BJ (cell line): Measurements from ENCODE around the gene RSAD2. TPM values are rescaled to one million over a fixed set of nuclear protein-coding genes. Genes with fewer than 3 reads are reported as not detected.

Experiments used
- CTCF ChIA-PET: fragments of 350-600 bp; formaldehyde crosslinking; extraction: SDS; loops from one replicate; lab custom pipeline; 2021; ENCODE audit warnings: antibody characterized with exemption, inconsistent platforms; lab: Yijun Ruan, JAX
- POLR2A ChIA-PET: fragments of 300-600 bp; sonication (Branson Sonifier 250); formaldehyde crosslinking; extraction: SDS; loops from one replicate; lab custom pipeline; 2021; ENCODE audit warnings: antibody characterized with exemption; lab: Charles Lee
- DNase-seq: peaks from one replicate; pipeline ENCODE4 v3.0.0-alpha.2; 2011; ENCODE audit warnings: low read depth
- H3K27me3 ChIP-seq: 2 replicates; pipeline ENCODE4 v1.6.0; 2011; ENCODE audit warnings: low read length; ENCODE audit not compliant: control insufficient read depth, insufficient read depth
- H3K36me3 ChIP-seq: 2 replicates; pipeline ENCODE4 v1.5.1; 2011; ENCODE audit warnings: low read length; ENCODE audit not compliant: control insufficient read depth, insufficient read depth
- H3K4me3 ChIP-seq: 2 replicates; pipeline ENCODE4 v1.5.1; 2011; ENCODE audit warnings: low read depth, mild to moderate bottlenecking, control low read depth, low read length
- polyA minus RNA-seq: library from RNA; depleted of rRNA, polyadenylated mRNA; stranded (reverse); fragments of >200 nt; gene quantifications from 2 replicates; pipeline ENCODE4 v1.2.3, GENCODE V29; 2011; rRNA and poly(A)+ RNA removed
- polyA plus RNA-seq: library from polyadenylated mRNA; depleted of rRNA; stranded (reverse); fragments of >200 nt; gene quantifications from 2 replicates; pipeline ENCODE4 v1.2.3, GENCODE V29; 2011; rRNA removed
- TF ChIP-seq, protein P1 (sequence below): IDR thresholded peaks from 2 replicates; pipeline ENCODE4 v1.5.1; 2011; ENCODE audit warnings: low read depth, mild to moderate bottlenecking, control low read depth, inconsistent platforms, low read length, moderate library complexity; ENCODE audit not compliant: insufficient read depth

Gene RSAD2, protein sequence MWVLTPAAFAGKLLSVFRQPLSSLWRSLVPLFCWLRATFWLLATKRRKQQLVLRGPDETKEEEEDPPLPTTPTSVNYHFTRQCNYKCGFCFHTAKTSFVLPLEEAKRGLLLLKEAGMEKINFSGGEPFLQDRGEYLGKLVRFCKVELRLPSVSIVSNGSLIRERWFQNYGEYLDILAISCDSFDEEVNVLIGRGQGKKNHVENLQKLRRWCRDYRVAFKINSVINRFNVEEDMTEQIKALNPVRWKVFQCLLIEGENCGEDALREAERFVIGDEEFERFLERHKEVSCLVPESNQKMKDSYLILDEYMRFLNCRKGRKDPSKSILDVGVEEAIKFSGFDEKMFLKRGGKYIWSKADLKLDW
- polyA plus RNA-seq (0.05 and 0.22 TPM in 2 replicates), polyA minus RNA-seq (0.14 TPM in 1 of 2 replicates, not detected in the other)

- CTCF ChIA-PET, result interaction anchor here (0.7 kb wide), 1 partner anchor 30 kb away, joined by 3 read pairs; no protein-coding TSS in a partner anchor
- POLR2A ChIA-PET, result no interaction called here
- DNase-seq, result no peak
- Histone ChIP-seq H3K36me3 (no peaks in the 10 kb centered on the region), H3K27me3 (peaks cover 1% of the 10 kb centered on the region; the same call in 1 of the 2 replicates), H3K4me3 (no peak within 1 kb of the TSS; the same call in 1 of the 2 replicates)
- TF ChIP-seq, protein P1, sequence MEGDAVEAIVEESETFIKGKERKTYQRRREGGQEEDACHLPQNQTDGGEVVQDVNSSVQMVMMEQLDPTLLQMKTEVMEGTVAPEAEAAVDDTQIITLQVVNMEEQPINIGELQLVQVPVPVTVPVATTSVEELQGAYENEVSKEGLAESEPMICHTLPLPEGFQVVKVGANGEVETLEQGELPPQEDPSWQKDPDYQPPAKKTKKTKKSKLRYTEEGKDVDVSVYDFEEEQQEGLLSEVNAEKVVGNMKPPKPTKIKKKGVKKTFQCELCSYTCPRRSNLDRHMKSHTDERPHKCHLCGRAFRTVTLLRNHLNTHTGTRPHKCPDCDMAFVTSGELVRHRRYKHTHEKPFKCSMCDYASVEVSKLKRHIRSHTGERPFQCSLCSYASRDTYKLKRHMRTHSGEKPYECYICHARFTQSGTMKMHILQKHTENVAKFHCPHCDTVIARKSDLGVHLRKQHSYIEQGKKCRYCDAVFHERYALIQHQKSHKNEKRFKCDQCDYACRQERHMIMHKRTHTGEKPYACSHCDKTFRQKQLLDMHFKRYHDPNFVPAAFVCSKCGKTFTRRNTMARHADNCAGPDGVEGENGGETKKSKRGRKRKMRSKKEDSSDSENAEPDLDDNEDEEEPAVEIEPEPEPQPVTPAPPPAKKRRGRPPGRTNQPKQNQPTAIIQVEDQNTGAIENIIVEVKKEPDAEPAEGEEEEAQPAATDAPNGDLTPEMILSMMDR, result no peak
Measured at GRCh38 chr2:6877402-6878304, at the start of gene RSAD2. Gene RSAD2, plus strand, starts transcription at chr2:6877777. Its CDS starts 24 bp downstream, at chr2:6877801.

- Histone ChIP-seq H3K27me3 (no peaks in the 10 kb centered on the region), H3K36me3 (no peaks in the 10 kb centered on the region), H3K4me3 (no peak overlapping the region)
- CTCF ChIA-PET, result interaction anchor here (0.7 kb wide), 1 partner anchor 255 kb away, joined by 3 read pairs; no protein-coding TSS in a partner anchor
- DNase-seq, result peak; percentile 26
- POLR2A ChIA-PET, result no interaction called here
- TF ChIP-seq, protein P1, result peak; percentile 46
Measured at GRCh38 chr2:6828299-6828584, 49.3 kb upstream of the RSAD2 start.

- CTCF ChIA-PET, result no interaction called here
- Histone ChIP-seq H3K36me3 (no peaks in the 10 kb centered on the region), H3K27me3 (no peaks in the 10 kb centered on the region), H3K4me3 (no peak overlapping the region)
- TF ChIP-seq, protein P1, result no peak
- DNase-seq, result no peak
- POLR2A ChIA-PET, result no interaction called here
Measured at GRCh38 chr2:6831229-6831628, 46.3 kb upstream of the RSAD2 start.

DNA sequence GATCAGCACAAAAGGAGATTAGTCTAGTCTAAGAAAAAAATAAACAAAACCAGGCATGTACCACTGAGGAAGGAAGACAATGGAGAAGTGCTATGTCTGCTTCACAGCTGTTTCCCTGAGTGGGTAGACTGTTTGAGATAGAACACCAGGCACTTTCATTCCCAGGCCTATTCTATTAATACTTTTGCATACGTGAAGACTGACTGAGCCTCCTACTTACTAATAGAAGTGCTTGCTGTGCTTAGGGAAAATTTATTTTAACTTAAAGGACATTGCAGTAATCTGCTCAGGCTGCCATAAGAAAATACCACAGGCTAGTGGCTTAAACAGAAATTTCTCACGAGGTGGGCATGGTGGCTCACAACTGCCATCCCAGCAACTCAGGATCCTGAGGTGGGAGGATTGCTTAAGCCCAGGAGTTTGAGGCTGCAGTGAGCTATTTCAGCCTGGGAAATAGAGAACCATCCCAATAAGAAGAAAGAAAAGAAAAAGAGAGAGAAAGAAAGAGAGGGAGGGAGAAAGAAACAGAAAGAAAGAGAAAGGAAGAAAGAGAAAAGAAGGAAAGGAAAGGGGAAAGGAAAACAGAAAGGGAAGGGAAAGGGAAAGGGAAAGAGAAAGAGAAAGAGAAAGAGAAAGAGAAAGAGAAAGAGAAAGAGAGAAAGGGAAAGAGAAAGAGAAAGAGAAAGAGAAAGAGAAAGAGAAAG is 44.8 kb upstream of the RSAD2 start:
- TF ChIP-seq, protein P1, result no peak
- no peaks in the 10 kb centered on the region for H3K27me3 ChIP-seq
- no peak overlapping the region for H3K4me3 ChIP-seq
- ChIA-PET CTCF (no interaction called here), POLR2A (no interaction called here)
- no peak for DNase-seq
- no peaks in the 10 kb centered on the region for H3K36me3 ChIP-seq

DNA sequence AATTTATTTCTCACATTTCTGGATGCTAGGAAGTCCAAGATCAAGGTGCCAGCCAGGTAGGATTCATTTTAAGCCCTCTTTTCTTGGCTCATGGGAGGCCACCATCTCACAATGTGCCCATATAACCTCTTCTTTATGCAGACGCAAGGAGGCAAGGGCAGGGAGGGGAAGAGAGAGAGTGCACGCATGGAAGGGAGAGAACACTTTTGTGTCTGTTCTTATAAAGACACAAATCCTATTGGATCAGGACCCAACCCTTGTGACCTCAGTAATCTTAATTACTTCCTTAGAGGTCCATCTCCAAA is 44.3 kb upstream of the RSAD2 start:
- CTCF ChIA-PET, result no interaction called here
- H3K4me3 ChIP-seq, result no peak overlapping the region
- POLR2A ChIA-PET, result no interaction called here
- no peaks in the 10 kb centered on the region for H3K27me3 ChIP-seq
- DNase-seq, result no peak
- TF ChIP-seq, protein P1, result no peak
- no peaks in the 10 kb centered on the region for H3K36me3 ChIP-seq
